ENCODE results near the gene ARHGEF10L. TPM values are rescaled to one million over a fixed set of nuclear protein-coding genes. Genes with fewer than 3 reads are reported as not detected.

ARHGEF10L gene
- total RNA-seq, 1 donor from 2014 or later, result 57.9 TPM

GRCh38 chr1:17697458-17697857 lies 158.0 kb downstream of the ARHGEF10L start:
- TF ChIP-seq CTCF (IDR thresholded peaks at IDR 0.05), result no peak

GRCh38 chr1:17699581-17699980 lies 160.1 kb downstream of the ARHGEF10L start:
- Histone ChIP-seq H3K36me3 (peaks cover 22% of the 10 kb centered on the region), H3K27me3 (ENCODE audit: low read depth) (no peaks in the 10 kb centered on the region), H3K27ac (no peak overlapping the region), H3K4me3 (no peak overlapping the region), H3K4me1 (peaks cover 3% of the 10 kb centered on the region), H3K9me3 (no peaks in the 10 kb centered on the region)
- DNase-seq (no peak), ATAC-seq (no peak)
- intact Hi-C loops (cut with DNase I), result no loop called here
- TF ChIP-seq CTCF (IDR thresholded peaks at IDR 0.05), result no peak

More at GRCh38 chr1:17697458-17697857, 158.0 kb downstream of the ARHGEF10L start:
- peaks cover 43% of the 10 kb centered on the region for H3K36me3 ChIP-seq
- intact Hi-C loops (cut with DNase I), result no loop called here
- no peak for ATAC-seq
- H3K27ac ChIP-seq, result no peak overlapping the region
- H3K27me3 ChIP-seq (ENCODE audit: low read depth), result no peaks in the 10 kb centered on the region
- peaks cover 3% of the 10 kb centered on the region for H3K4me1 ChIP-seq
- H3K4me3 ChIP-seq, result no peak overlapping the region
- H3K9me3 ChIP-seq, result no peaks in the 10 kb centered on the region
- DNase-seq, result no peak

GRCh38 chr1:17700945-17701810 lies 161.7 kb downstream of the ARHGEF10L start:
- Histone ChIP-seq H3K9me3 (no peaks in the 10 kb centered on the region), H3K4me1 (peaks cover 2% of the 10 kb centered on the region), H3K27ac (no peak overlapping the region), H3K36me3 (peaks cover 11% of the 10 kb centered on the region), H3K27me3 (ENCODE audit: low read depth) (no peaks in the 10 kb centered on the region), H3K4me3 (no peak overlapping the region)
- no peak for TF ChIP-seq CTCF (IDR thresholded peaks at IDR 0.05)
- intact Hi-C loops (cut with DNase I), result no loop called here
- DNase-seq, result no peak
- ATAC-seq, result no peak

GRCh38 chr1:17704176-17704575 lies 164.7 kb downstream of the ARHGEF10L start:
- no peak overlapping the region for H3K27ac ChIP-seq
- intact Hi-C loops (cut with DNase I), result no loop called here
- TF ChIP-seq CTCF (IDR thresholded peaks at IDR 0.05), result no peak
- H3K4me3 ChIP-seq, result no peak overlapping the region
- ATAC-seq (no peak), DNase-seq (no peak)
- H3K36me3 ChIP-seq, result no peaks in the 10 kb centered on the region
- H3K27me3 ChIP-seq (ENCODE audit: low read depth), result no peaks in the 10 kb centered on the region
- H3K4me1 ChIP-seq, result no peaks in the 10 kb centered on the region
- no peaks in the 10 kb centered on the region for H3K9me3 ChIP-seq

- no peak overlapping the region for H3K4me3 ChIP-seq
- DNase-seq (no peak), ATAC-seq (no peak)
- H3K27ac ChIP-seq, result no peak overlapping the region
- H3K9me3 ChIP-seq, result no peaks in the 10 kb centered on the region
- no peaks in the 10 kb centered on the region for H3K27me3 ChIP-seq (ENCODE audit: low read depth)
- H3K36me3 ChIP-seq, result no peaks in the 10 kb centered on the region
- intact Hi-C loops (cut with DNase I), result no loop called here
- H3K4me1 ChIP-seq, result no peaks in the 10 kb centered on the region
- TF ChIP-seq CTCF (IDR thresholded peaks at IDR 0.05), result no peak
These were observed 166.9 kb downstream of the ARHGEF10L start for GRCh38 chr1:17706445-17706844.

All from lower lobe of right lung (tissue), 2 donors.